Osteocyte (in vitro differentiated cells): ENCODE measurements around the gene TRIM65. TPM values are rescaled to one million over a fixed set of nuclear protein-coding genes. Genes with fewer than 3 reads are reported as not detected.

Experiments used
- DNase-seq: peaks from one replicate; pipeline ENCODE4 v3.0.0; 2021; ENCODE audit warnings: mixed read lengths; ENCODE audit not compliant: unreplicated experiment; ENCODE audit errors: extremely low spot score
- H3K27ac Mint-ChIP-seq: one replicate; pipeline ENCODE4 v1.8.0; 2021; ENCODE audit warnings: mild to moderate bottlenecking, mixed read lengths; ENCODE audit not compliant: unreplicated experiment
- H3K27me3 Mint-ChIP-seq: one replicate; pipeline ENCODE4 v1.8.0; 2021; ENCODE audit warnings: mixed read lengths; ENCODE audit not compliant: unreplicated experiment
- H3K36me3 Mint-ChIP-seq: one replicate; pipeline ENCODE4 v1.8.0; 2021; ENCODE audit warnings: mixed read lengths; ENCODE audit not compliant: unreplicated experiment
- H3K4me1 Mint-ChIP-seq: one replicate; pipeline ENCODE4 v1.8.0; 2021; ENCODE audit warnings: mixed read lengths; ENCODE audit not compliant: unreplicated experiment
- H3K4me3 Mint-ChIP-seq: one replicate; pipeline ENCODE4 v1.8.0; 2021; ENCODE audit warnings: mild to moderate bottlenecking, moderate library complexity, mixed read lengths; ENCODE audit not compliant: unreplicated experiment
- H3K9me3 Mint-ChIP-seq: one replicate; pipeline ENCODE4 v1.8.0; 2021; ENCODE audit warnings: mixed read lengths; ENCODE audit not compliant: unreplicated experiment
- CTCF ChIP-seq: fragments of 200-600 bp; sonication (generic); IDR thresholded peaks from 2 replicates; pipeline ENCODE4 v1.5.0; 2021; ENCODE audit warnings: antibody characterized with exemption, mild to moderate bottlenecking, moderate library complexity
- total RNA-seq: library from RNA; stranded (reverse); gene quantifications from 2 replicates; pipeline ENCODE4 v1.2.1, GENCODE V29; 2021

TRIM65 gene
- total RNA-seq, 1 donor from 2014 or later, result 26.3 TPM

GRCh38 chr17:75885431-75885830 lies 11.3 kb downstream of the TRIM65 start:
- peaks cover 3% of the 10 kb centered on the region for H3K36me3 Mint-ChIP-seq
- no peak overlapping the region for H3K4me3 Mint-ChIP-seq
- no peaks in the 10 kb centered on the region for H3K27me3 Mint-ChIP-seq
- H3K9me3 Mint-ChIP-seq, result no peaks in the 10 kb centered on the region
- no peak overlapping the region for H3K27ac Mint-ChIP-seq
- TF ChIP-seq CTCF, result no peak
- H3K4me1 Mint-ChIP-seq, result peaks cover 6% of the 10 kb centered on the region
- DNase-seq, result no peak

- Mint-ChIP-seq H3K27ac (no peak overlapping the region), H3K4me1 (peaks cover 20% of the 10 kb centered on the region), H3K27me3 (no peaks in the 10 kb centered on the region), H3K36me3 (no peaks in the 10 kb centered on the region), H3K4me3 (no peak overlapping the region), H3K9me3 (no peaks in the 10 kb centered on the region)
- no peak for TF ChIP-seq CTCF
- no peak for DNase-seq
These were observed 14.9 kb downstream of the TRIM65 start for GRCh38 chr17:75881678-75882454.

GRCh38 chr17:75880266-75880665 lies 16.5 kb downstream of the TRIM65 start:
- Mint-ChIP-seq H3K36me3 (no peaks in the 10 kb centered on the region), H3K4me1 (peaks cover 36% of the 10 kb centered on the region), H3K4me3 (no peak overlapping the region), H3K27me3 (no peaks in the 10 kb centered on the region), H3K9me3 (no peaks in the 10 kb centered on the region), H3K27ac (no peak overlapping the region)
- no peak for TF ChIP-seq CTCF
- no peak for DNase-seq

GRCh38 chr17:75878174-75878998 lies 18.4 kb downstream of the TRIM65 start, which contains the start of gene TRIM47:
Gene TRIM47 (minus strand): TSS chr17:75878581. CDS start chr17:75878548, 33 bp downstream.
- no peaks in the 10 kb centered on the region for H3K9me3 Mint-ChIP-seq
- no peak for DNase-seq
- peaks cover 2% of the 10 kb centered on the region for H3K36me3 Mint-ChIP-seq
- peak; percentile 27 for TF ChIP-seq CTCF
- peaks cover 52% of the 10 kb centered on the region for H3K4me1 Mint-ChIP-seq
- H3K4me3 Mint-ChIP-seq, result peak within 1 kb of the TSS; percentile 86
- H3K27ac Mint-ChIP-seq, result peak within 1 kb of the TSS; percentile 99
- no peaks in the 10 kb centered on the region for H3K27me3 Mint-ChIP-seq

GRCh38 chr17:75877752-75878173 lies 19.0 kb downstream of the TRIM65 start:
- Mint-ChIP-seq H3K27ac (peak overlapping the region; percentile 99), H3K9me3 (no peaks in the 10 kb centered on the region), H3K4me3 (peak overlapping the region; percentile 86), H3K36me3 (peaks cover 2% of the 10 kb centered on the region), H3K4me1 (peaks cover 58% of the 10 kb centered on the region), H3K27me3 (no peaks in the 10 kb centered on the region)
- peak; percentile 56 for TF ChIP-seq CTCF
- DNase-seq, result peak; percentile 89
